SK-N-MC (cell line): Measurements from ENCODE around the gene SELENOT.

Source experiments
- EZH2 ChIP-seq: fragments of 200-600 bp; sonication (generic); IDR thresholded peaks from one replicate; pipeline ENCODE4 v1.6.1; 2017; ENCODE audit warnings: antibody characterized with exemption
- POLR2AphosphoS5 ChIP-seq: IDR thresholded peaks from 2 replicates; pipeline ENCODE4 v1.6.1; 2012; ENCODE audit warnings: mild to moderate bottlenecking, low read depth, low read length, borderline replicate concordance

DNA sequence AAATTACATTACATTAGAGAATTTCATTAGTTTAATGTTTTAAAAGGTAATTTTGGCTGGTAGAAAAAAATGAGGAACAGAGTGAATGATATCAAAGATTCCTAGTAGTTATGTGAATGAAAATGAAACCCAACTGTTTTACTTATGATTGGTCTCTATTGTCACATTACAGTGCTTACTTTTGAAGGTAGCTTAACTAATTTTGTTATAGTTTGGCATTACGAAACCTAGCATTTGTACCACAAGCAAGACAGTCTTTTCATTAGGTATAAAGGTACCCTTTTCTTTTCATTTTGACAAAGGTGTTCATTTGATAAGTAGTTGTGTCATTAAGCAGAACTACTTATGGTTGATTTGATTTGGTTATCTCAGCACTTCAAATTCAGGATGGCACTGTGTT lies 6.9 kb downstream of the SELENOT start:
- no peak for TF ChIP-seq POLR2AphosphoS5
- no peak for TF ChIP-seq EZH2
